ENCODE results near the gene KCNK3.
"Not testable (repeated sequence)": the region's sequence is repeated elsewhere in the genome, so short reads cannot be mapped to it uniquely, and the experiment has no call there.

The KCNK3 gene

DNA sequence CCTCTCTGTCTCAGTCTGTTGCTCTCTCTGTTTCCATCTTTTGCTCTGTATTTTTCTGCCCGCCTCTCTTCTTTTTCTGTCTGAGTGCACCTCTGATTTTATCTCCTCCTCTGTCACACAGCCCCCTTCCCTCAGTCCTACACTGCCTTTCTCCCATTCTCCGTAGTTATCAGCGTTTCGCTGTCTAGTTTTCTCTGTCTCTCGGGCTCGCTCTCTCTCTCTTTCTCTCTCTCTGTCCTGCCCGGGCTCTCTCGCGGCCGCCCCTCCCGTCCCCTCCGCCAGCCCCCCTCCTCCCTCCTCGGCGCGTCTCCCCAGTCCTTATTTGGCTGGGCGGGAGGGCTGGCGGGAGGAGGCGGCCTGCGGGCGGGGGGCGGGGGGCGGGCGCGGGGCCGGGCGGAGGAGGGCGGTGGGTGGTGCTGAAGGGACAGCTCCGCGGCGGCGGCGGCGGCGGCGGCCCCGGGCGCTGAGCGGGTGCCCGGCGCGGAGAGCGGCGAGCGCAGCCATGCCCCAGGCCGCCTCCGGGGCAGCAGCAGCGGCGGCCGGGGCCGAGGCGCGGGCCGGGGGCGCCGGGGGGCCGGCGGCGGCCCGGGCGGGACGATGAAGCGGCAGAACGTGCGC lies at the start of gene KCNK3:
Gene KCNK3, plus strand, starts transcription at position 444 of the 618 bp plus-strand sequence. Its CDS starts 154 bp downstream, at position 598.
- DNase-seq: peak in 27 of 56 donors; percentile 6 to 55 (median 22)

DNA sequence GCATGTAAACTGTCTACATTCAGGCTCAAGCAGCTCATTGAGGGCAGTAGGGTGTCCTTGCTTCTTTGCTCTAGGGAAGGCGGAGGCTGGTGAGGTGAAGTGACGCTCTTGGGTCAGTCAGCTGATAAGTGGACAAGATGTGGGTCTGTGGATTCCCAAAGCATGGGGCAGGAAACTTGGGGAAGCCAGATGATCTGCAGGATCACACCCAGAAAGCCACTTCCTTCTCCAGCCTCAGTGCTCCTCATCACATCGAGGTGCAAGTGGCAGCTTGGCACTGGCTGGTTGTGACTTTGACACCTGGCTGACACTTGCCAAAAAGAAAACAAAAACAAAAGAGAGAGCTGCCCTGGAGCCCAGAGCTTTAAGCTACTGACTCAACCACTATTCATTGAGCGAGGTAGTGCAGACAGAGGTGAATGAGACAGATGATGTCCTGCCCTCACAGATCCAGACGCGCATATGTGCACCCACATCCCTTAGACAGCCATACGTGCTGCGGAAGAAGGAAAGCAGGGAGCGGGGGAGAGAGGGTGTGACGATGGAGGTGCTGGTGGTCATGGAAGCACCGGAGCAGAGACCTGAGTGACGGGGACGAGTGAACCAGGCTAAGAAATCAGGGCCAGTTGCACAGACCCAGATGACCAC lies 48.2 kb upstream of the KCNK3 start:
- DNase-seq: no peak

DNA sequence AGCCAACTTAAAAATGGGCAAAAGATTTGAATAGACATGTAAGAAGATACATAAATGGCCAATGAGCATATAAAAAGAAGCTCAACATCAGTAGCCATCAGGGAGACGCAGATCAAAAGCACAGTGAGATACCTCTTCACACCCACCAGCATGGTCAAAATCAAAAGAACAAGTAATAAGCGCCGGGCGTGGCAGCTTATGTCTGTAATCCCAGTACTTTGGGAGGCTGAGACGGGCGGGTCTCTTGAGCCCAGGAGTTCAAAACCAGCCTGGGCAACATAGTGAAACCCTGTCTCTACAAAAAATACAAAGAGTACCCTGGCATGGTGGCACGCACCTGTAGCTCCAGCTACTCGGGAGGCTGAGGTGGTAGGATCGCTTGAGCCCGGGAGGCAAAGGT lies 46.8 kb upstream of the KCNK3 start:
- DNase-seq: no peak

DNA sequence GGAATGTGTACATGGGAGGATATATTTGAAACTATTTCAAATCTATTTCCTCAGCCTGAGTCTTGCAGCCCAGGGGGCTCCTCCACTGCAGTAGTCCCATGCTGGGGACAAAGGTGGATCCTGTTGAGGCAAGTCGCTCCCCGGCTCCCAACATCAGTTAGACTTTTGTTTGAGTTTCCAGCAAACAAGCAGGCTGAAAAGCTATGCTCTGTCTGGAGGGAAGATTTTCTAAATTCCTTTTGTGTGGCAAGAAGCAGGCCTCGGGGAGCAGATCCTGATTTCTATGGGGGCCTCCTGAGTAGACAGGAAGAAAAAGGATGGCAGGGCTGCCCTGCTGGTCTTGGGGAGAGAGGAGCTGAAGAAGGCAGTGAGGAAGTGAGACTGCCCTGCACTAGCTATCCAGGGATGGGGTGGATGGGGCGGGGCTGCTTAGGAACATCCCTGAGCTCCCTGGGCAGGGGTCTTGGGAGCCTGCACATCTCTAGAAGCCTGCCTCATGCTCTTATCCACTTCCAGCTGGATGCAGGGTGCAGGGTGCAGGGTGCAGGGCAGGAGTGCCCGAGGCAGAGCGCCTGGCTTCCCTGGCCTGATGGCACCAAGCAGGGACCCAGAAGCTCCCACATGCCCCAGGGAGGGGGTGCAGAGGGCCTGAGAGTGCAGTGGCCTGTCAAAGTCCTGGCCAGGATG lies 45.4 kb upstream of the KCNK3 start:
- DNase-seq: no peak

DNA sequence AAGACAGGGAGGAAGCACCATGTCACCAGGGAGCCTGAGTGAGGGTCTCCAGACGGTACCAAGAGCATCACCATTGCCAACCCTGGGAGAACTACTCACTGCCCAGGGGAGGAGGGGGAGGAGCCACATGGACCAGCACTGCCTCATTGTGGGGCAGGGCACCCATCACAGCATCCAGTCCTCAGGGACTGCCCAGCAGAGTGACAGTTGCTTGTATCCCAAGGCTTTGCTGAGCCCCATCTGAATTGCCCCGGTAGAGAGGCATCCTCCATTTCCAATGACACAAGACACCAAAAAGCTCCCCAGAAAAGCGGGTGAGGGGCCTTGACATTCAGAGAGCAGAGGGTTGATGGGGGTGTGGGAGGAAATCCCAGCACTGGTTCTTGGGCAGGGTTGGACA lies 44.5 kb upstream of the KCNK3 start:
- no peak for DNase-seq

DNA sequence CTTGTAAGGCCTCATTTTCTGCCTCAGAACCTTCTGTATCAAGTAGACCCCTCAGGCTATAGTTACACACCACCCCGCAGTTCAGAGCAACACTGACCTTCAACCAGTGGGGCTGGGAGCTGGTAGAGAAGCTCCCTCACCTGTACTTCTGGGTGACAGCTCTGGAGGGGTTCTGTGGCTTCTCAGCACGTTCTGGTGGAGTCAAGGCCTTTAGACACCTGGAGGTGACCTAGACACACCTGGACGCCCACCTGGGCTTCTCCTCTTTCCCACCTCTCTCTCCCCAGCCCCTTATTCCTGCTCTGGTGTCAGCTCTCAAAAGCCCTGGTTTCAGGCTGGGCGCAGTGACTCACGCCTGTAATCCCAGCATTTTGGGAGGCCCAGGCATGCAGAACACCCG lies 44.0 kb upstream of the KCNK3 start:
- no peak for DNase-seq

DNA sequence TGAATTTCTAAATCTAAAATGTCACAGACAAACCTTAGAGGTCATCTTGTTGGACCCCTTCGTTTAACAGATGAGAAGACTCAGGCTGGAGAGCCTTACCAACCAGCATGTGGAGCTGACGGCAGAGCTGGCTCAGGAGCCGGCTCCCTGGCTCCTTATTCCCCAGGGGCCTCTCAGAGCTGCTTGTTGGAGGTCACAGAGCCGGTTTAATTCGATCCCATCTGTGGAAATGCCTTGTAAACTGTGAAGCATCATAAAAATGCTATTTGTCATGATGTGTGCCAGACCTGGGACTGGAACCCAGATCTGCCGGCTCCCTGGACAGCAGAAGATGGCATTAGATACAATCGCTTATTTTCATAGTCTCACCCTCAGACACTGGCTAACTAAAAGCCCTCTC lies 43.2 kb upstream of the KCNK3 start:
- DNase-seq: no peak

DNA sequence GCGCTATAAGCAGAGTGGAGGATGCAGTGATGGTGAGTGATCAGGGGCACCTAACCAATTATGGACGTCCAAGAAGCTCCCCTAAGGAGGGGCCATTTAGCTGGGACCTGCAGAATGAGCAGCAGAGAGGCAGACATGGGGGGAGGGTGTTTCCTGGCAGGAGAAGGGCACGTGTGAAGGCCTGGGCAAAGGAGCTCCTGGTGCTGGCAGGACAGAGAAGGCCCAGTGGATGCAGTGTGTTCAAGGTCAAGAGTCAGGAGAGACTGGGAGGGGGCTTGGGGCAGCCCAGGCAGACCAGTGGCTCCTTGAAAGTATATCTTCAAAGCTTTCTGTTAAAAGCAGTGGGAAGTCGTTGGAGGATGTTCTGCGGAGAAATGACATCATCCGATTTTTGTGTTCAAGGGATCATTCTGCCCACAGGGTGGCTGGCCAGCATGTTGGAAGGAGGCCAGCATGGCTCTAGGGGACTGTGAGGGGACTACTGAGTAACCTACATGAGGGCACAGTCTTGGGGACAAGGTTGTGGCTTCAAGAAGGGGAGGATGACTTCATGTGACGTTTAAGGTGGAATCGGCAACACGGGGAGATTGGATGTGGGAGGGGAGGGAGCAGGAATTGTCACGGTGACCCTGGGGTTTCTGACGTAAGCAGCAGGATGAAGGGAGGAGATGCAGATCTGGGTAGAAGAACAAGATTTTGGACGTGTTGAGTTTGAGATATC lies 42.4 kb upstream of the KCNK3 start:
- DNase-seq: no peak

DNA sequence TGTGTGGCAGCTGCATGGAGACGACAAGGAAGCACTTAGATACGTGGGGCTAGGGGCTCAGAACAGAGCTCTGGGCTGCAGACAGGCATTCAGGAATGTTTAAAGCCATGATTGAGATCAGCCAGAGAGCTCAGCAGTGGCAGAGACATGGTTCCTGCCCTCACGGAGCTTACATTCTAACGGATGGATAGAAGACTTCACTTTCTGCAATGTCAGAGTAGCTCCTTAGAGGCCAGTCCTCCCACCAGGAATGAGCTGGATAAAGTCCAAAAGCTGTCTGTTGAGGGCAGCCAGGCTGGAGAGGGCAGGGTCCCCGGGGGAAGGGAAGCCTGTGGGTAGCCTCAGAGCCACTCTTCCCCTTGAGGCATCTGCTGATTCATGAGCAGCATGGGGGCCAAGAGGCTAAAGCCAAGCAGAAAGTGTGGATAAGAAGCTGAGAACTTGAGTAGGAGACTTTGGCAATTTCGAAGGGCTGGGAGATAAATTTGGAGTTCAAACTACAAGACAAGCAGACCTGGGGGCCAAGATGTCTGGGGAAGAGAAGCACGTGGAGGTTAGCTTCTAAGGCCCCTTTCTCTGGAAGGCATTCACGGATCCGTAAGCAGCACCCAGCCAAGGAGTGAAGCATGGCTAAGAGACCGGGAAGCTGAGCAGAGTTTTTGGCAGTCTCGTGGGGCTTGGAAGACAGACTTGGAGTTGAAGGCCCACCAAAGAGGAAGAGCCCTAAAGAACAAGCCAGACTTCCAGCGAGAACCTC lies 41.6 kb upstream of the KCNK3 start:
- no peak for DNase-seq

DNA sequence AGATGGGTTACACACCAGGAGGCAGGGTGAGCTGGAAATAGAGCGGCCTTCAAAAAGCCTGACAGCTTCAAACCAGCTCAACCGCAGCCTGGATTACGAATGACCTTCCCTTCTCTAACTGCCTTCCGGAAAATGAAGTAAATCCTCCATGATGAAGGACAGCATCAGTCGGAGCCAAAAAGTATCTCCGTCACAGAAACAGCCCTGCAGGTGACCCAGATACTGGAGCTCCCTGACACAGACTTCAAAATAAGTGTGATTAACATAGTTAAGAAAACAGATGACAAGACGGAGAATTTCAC lies 41.1 kb upstream of the KCNK3 start:
- DNase-seq: no peak

DNA sequence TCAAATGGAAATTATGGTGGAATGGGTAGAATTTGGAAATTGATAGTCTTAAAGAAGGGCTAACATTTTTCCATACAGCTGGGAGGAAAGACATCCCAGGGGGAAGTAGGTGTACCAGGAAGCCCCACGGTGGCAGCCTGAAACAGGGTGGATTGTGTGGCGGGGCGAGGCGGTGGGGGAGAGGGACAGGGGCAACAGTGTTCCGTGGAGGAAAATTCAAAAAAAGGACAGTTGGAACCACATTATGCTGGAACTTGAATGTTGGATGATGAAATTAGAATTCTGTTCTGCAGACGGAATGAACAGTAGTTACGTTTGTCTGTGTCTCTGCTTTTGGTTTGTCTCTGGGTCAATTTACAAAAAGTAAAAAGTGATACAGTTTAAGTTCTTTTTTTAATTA lies 40.7 kb upstream of the KCNK3 start:
- no peak for DNase-seq

DNA sequence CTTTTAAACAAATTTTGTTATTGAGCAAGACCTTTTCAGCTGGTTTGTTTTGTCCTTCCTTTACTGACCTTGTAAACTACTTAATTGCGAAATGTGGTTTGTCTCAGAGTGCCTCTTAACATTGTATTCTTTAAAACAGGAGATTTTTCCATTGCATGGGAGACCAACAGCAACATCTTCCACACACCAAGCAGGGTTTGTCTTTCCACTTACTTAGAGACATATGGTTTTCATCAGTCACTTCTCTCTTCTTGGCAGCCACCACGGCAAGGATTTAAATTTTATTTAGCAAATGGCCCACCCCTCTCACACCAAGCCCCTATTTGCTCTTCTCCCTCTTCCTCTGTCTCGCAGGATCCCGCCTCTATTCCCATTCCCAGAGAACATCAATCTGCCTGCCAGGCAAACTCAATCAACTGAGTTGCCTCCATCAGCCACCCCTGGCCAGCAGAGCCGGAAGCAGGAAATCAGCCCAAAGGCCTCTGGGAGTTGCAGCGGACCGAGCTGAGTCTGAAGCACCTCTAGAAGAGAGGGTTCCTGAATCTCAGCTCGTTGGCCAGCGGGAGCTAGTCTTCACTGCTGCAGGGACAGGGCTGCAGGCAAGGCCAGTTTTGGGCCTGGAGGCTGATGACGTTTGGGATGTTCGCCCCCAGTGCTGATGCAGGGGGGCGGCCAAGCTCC lies 40.0 kb upstream of the KCNK3 start:
- DNase-seq: no peak

DNA sequence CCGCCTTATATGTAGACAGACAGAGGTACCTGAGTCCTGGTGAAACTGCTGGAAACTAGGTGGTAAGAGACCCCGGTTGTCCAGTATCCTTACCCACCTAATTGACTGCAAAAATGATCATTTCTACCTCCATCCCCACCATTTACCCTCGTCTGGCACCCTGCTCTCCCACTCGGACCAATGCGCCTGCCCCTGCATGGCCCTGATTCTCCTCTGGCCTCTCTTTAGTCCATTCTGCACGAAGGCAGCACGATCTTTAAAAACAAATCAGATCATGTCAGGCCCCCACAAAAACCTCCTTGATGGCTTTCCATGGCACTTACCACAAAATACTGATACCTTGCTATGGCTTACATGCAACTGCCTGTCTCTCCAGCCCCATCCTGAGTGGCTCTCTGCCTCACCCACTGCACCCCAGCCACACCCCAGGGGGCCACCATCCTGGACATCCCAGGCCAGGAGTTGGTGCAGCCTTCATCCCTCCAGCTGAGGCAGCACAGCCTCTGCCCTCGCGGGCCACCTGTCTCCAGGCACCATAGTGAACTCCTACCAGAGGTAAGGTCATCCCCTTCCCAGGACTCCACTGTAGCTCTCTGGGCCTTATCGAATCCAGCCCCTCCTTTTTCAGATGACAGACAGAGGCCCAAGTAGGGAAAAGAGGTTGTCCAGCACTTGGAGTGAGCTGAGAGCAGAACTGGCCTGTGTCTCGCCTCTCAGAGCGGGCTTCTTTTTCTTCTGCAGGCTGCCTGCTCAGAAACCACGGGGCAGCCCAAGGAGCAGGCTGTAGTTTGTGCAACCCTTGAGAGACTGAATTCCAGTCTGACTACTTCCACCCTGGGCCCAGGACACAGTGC lies 39.1 kb upstream of the KCNK3 start:
- DNase-seq: no peak

DNA sequence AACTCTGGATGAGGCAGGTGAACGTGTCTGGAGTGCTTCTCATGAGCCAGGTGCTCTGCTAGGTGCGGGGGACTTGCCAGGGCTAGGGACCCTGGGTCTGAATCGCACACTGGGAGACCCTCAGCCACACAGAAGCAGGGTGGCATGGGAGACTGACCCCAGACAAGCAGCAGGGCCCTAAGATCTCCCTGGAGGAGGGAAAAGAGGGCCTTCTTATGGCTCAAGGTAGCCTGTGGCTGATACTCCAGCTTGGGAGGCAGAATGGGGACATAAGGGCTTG lies 38.5 kb upstream of the KCNK3 start:
- peak in 2 of 56 donors; percentile 9 to 15 for DNase-seq

DNA sequence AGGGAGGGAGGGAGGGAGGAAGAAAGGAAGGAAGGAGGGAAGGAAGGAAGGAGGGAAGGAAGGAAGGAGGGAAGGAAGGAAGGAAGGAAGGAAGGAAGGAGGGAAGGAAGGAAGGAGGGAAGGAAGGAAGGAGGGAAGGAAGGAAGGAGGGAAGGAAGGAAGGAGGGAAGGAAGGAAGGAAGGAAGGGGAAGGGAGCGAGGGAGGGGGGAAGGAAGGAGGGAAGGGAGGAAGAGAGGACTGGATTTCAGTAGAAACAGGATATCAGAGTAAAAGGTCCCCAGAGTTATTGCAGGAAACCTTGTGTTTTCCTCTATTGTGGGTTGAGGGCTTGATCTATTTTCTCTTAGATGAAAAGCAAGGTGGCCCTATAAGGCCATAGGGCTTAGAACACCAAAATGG lies 37.4 kb upstream of the KCNK3 start:
- not testable (repeated sequence) for DNase-seq

DNA sequence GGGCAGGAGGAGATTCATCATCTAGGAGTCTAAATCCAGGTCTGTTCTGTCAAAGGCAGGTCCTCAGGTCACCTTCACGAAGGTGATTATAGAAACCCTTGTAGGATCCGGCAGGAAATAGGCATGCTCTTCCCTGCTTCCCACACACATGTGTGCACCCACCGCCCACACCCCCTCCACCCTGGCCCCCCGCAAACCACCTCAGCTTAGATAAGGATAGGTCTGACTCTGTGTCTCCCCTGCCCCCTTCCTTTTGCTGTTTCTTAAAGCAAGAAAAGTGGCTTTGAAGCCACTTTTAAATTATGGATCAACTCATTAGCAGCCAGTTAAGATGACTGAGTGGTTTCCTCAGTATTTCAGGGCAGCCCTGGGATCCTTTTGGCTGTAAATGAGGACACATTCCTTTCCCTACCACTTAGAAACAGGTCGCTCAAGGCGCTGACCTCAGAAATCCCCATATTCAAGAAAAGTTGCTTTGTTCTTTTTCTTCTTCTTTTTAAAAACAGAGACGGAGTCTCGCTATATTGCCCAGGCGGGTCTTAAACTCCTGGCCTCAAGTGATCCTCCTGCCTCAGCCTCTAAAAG lies 36.8 kb upstream of the KCNK3 start:
- DNase-seq: no peak

DNA sequence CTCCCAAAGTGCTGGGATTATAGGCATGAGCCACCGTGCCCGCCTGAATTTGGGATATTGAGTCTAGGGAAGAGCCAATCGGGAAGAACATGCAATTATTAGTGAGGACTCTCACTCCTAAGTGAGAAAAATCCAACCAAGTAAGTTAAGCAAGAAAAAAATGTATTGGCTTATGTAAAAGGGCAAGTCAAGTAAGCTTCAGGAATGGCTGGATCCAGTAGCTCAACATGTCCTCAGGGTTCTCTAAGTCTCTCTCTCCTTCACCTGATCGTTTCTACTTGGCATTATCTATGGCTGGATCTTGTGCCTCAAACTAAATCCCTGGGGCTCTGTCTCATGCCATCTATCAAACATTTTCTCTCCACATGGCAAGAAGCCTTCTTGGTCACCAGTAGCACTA lies 35.3 kb upstream of the KCNK3 start:
- no peak for DNase-seq

DNA sequence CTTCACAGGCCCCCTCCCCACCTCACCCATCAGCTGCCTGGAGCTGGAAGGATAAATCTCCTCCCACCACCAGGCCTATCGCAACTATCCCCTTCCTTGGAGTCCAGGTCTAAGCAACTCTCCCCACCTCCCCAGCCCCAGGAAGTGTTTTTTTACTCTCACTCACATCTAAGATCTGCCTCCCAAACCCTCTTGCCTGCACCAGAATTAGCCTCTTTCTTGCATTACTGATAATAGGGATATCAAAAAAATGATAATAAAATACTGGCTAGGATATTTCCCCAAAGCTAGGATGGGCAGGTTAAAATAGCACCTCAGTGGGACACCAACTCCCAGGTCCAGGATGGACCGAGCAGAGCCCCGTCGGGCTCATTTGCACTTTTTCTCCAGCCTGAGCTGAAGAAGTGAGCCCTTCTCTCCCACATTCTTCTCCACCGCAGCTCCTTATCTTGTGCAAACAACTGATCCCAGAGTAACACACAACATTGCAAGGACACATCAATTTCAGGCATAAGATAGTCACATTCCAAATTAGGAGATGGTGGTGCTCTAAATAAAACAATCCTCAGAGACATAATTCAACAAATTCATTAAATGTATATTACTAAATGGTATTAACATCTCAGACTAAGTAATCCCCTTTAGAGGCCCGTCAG lies 33.7 kb upstream of the KCNK3 start:
- no peak for DNase-seq

DNA sequence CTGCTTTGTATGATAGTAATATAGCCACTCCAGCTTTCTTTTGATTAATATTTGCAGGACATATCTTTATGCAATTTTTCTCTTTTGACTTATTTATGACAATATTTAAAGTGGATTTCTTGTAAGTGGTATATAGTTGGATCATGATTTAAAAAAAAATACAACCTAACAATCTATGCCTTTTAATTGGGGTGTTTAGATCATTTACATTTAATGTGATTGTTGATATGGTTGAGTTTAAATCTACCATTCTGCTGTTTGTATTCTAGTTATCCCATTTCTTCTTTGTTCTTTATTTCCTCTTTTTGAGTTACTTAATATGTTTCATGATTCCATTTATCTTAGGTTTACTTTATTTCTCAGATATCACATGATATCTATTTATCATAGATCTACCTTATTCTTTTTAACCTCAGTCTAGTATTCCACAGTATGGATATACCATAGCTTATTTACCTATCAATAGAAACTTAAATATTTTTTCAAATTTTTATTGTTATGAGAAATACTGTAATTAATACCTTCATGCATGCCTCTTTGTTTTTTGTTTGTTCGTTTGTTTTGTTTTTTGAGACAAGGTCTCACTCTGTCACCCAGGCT lies 32.1 kb upstream of the KCNK3 start:
- no peak for DNase-seq

Data from nucleus accumbens (tissue), 56 donors.